Large intestine (tissue), 3 donors: ENCODE measurements around the gene NOG. TPM values are rescaled to one million over a fixed set of nuclear protein-coding genes. Genes with fewer than 3 reads are reported as not detected.

Experiments used
- DNase-seq, 2 donors: peaks; one replicate each; pipeline versions ENCODE4 v3.0.0 to v3.0.0-alpha.2; 2013
- H3K27ac ChIP-seq: one replicate; pipeline ENCODE4 v1.5.1; 2013; ENCODE audit warnings: low read length
- H3K27me3 ChIP-seq: 2 replicates; pipeline ENCODE4 v1.6.1; 2013; ENCODE audit warnings: low read length; ENCODE audit not compliant: control insufficient read depth, insufficient read depth
- H3K36me3 ChIP-seq: 2 replicates; pipeline ENCODE4 v1.6.1; 2013; ENCODE audit warnings: low read length; ENCODE audit not compliant: control insufficient read depth, insufficient read depth
- H3K4me1 ChIP-seq: one replicate; pipeline ENCODE4 v1.6.1; 2013; ENCODE audit warnings: low read length; ENCODE audit not compliant: control insufficient read depth, insufficient read depth
- H3K4me3 ChIP-seq: one replicate; pipeline ENCODE4 v1.5.1; 2013; ENCODE audit warnings: low read length
- H3K9me3 ChIP-seq: one replicate; pipeline ENCODE4 v1.6.1; 2013; ENCODE audit warnings: mild to moderate bottlenecking, low read depth, low read length, moderate library complexity; ENCODE audit not compliant: control insufficient read depth
- WGBS: methylation state at CpG from one replicate; pipeline ENCODE4 v1.1.5; 2013; ENCODE audit warnings: low lambda C conversion rate; ENCODE audit not compliant: insufficient coverage; 5-methylcytosine and 5-hydroxymethylcytosine counted together
- polyA plus RNA-seq: library from polyadenylated mRNA; unstranded; fragments of 120-200 nt; gene quantifications from one replicate; pipeline ENCODE4 v1.2.1, GENCODE V29; 2013

NOG gene
- polyA plus RNA-seq, 1 donor: 3.0 TPM

GRCh38 chr17:56603486-56604238, 10.2 kb downstream of the NOG start:
- Histone ChIP-seq H3K27ac (no peak overlapping the region), H3K4me1 (no peaks in the 10 kb centered on the region), H3K36me3 (no peaks in the 10 kb centered on the region), H3K4me3 (no peak overlapping the region), H3K9me3 (no peaks in the 10 kb centered on the region), H3K27me3 (peaks cover 32% of the 10 kb centered on the region)
- DNase-seq: peak in 1 of 2 donors; percentile 59
- WGBS: no CpG with 5 or more reads among the region's 7 CpGs

GRCh38 chr17:56604691-56605290, 11.3 kb downstream of the NOG start:
- no CpG with 5 or more reads among the region's 1 CpG for WGBS
- Histone ChIP-seq H3K27me3 (peaks cover 21% of the 10 kb centered on the region), H3K4me1 (no peaks in the 10 kb centered on the region), H3K9me3 (no peaks in the 10 kb centered on the region), H3K4me3 (no peak overlapping the region), H3K36me3 (no peaks in the 10 kb centered on the region), H3K27ac (no peak overlapping the region)
- no peak for DNase-seq

- H3K27me3 ChIP-seq: peaks cover 12% of the 10 kb centered on the region
- H3K9me3 ChIP-seq: no peaks in the 10 kb centered on the region
- 80% methylated on average over 1 of the region's 4 CpGs for WGBS
- H3K27ac ChIP-seq: no peak overlapping the region
- no peak for DNase-seq
- H3K36me3 ChIP-seq: no peaks in the 10 kb centered on the region
- H3K4me3 ChIP-seq: no peak overlapping the region
- H3K4me1 ChIP-seq: no peaks in the 10 kb centered on the region
Observed at GRCh38 chr17:56608944-56609343, 15.4 kb downstream of the NOG start.

- no peak for DNase-seq
- Histone ChIP-seq H3K27me3 (peaks cover 9% of the 10 kb centered on the region), H3K27ac (no peak overlapping the region), H3K36me3 (no peaks in the 10 kb centered on the region), H3K4me1 (no peaks in the 10 kb centered on the region), H3K4me3 (no peak overlapping the region), H3K9me3 (no peaks in the 10 kb centered on the region)
- no CpG with 5 or more reads among the region's 3 CpGs for WGBS
Observed at GRCh38 chr17:56610321-56610720, 16.8 kb downstream of the NOG start.

GRCh38 chr17:56613131-56613530, 19.6 kb downstream of the NOG start:
- Histone ChIP-seq H3K4me1 (no peaks in the 10 kb centered on the region), H3K9me3 (no peaks in the 10 kb centered on the region), H3K4me3 (no peak overlapping the region), H3K27ac (no peak overlapping the region), H3K36me3 (no peaks in the 10 kb centered on the region), H3K27me3 (peaks cover 3% of the 10 kb centered on the region)
- DNase-seq: no peak
- no CpG with 5 or more reads among the region's 2 CpGs for WGBS

- no peak overlapping the region for H3K4me3 ChIP-seq
- no peaks in the 10 kb centered on the region for H3K4me1 ChIP-seq
- no peaks in the 10 kb centered on the region for H3K9me3 ChIP-seq
- no CpG with 5 or more reads among the region's 2 CpGs for WGBS
- no peaks in the 10 kb centered on the region for H3K27me3 ChIP-seq
- no peak overlapping the region for H3K27ac ChIP-seq
- no peak for DNase-seq
- no peaks in the 10 kb centered on the region for H3K36me3 ChIP-seq
Observed at GRCh38 chr17:56614522-56614921, 21.0 kb downstream of the NOG start.

GRCh38 chr17:56616239-56616638, 22.7 kb downstream of the NOG start:
- Histone ChIP-seq H3K27me3 (no peaks in the 10 kb centered on the region), H3K4me1 (no peaks in the 10 kb centered on the region)
- no CpG with 5 or more reads among the region's 2 CpGs for WGBS

GRCh38 chr17:56623383-56623782, 29.9 kb downstream of the NOG start:
- no peaks in the 10 kb centered on the region for H3K36me3 ChIP-seq
- peaks cover 4% of the 10 kb centered on the region for H3K27me3 ChIP-seq
- 60% methylated on average over 1 of the region's 1 CpG for WGBS
- no peak overlapping the region for H3K27ac ChIP-seq
- DNase-seq: no peak
- no peak overlapping the region for H3K4me3 ChIP-seq
- H3K9me3 ChIP-seq: no peaks in the 10 kb centered on the region
- no peaks in the 10 kb centered on the region for H3K4me1 ChIP-seq

More at GRCh38 chr17:56616239-56616638, 22.7 kb downstream of the NOG start:
- H3K27ac ChIP-seq: no peak overlapping the region
- H3K9me3 ChIP-seq: no peaks in the 10 kb centered on the region
- no peak overlapping the region for H3K4me3 ChIP-seq
- no peaks in the 10 kb centered on the region for H3K36me3 ChIP-seq
- DNase-seq: no peak

- Histone ChIP-seq H3K4me3 (no peak overlapping the region), H3K36me3 (no peaks in the 10 kb centered on the region), H3K4me1 (no peaks in the 10 kb centered on the region), H3K27me3 (peaks cover 6% of the 10 kb centered on the region), H3K9me3 (no peaks in the 10 kb centered on the region), H3K27ac (no peak overlapping the region)
- 100% methylated on average over 1 of the region's 2 CpGs for WGBS
- no peak for DNase-seq
Observed at GRCh38 chr17:56624309-56624708, 30.8 kb downstream of the NOG start.

- Histone ChIP-seq H3K9me3 (no peaks in the 10 kb centered on the region), H3K27ac (no peak overlapping the region), H3K4me3 (no peak overlapping the region), H3K36me3 (no peaks in the 10 kb centered on the region), H3K27me3 (peaks cover 6% of the 10 kb centered on the region), H3K4me1 (no peaks in the 10 kb centered on the region)
- 100% methylated on average over 1 of the region's 4 CpGs for WGBS
- DNase-seq: no peak
Observed at GRCh38 chr17:56624912-56625311, 31.4 kb downstream of the NOG start.
